ENCODE data around the gene MYL10. TPM values are rescaled to one million over a fixed set of nuclear protein-coding genes. Genes with fewer than 3 reads are reported as not detected.

Gene MYL10
- total and polyA plus RNA-seq, 2 of the 8 experiments (the other 6 are each of a cell fraction or from before 2014, with no cell fraction given) = 0.18 TPM; not detected in 1

GRCh38 chr7:101567230-101567629 is 61.9 kb downstream of the MYL10 start (continued):
- no peak for TF ChIP-seq SIX5 (IDR thresholded peaks at IDR 0.05; ENCODE audit: low read depth, low read length)
- no peak for TF ChIP-seq KDM4A (IDR thresholded peaks at IDR 0.05; ENCODE audit: low read depth, low read length, severe bottlenecking)
- TF ChIP-seq RXRA (IDR thresholded peaks at IDR 0.05; ENCODE audit: insufficient read depth, low read depth, low read length) = no peak
- no peak for TF ChIP-seq SP4 (IDR thresholded peaks at IDR 0.05; ENCODE audit: low read length)
- no peak for TF ChIP-seq ATF3 (IDR thresholded peaks at IDR 0.05; ENCODE audit: insufficient read depth, low read depth, low read length)
- no peak for TF ChIP-seq SP2 (IDR thresholded peaks at IDR 0.05; ENCODE audit: low read length)
- no peak for TF ChIP-seq SUZ12 (IDR thresholded peaks at IDR 0.05; ENCODE audit: low read length)
